RWPE2 (cell line): ENCODE results near the gene SETBP1.

ENCODE experiments used
- ATAC-seq: fragments of 200-7000 bp; cut with Tn5 transposase; 3 replicates; pipeline ENCODE4 v1.9.1; 2021; ENCODE audit warnings: low read depth
- DNase-seq: peaks from one replicate; pipeline ENCODE4 v3.0.0-alpha.2; 2020; ENCODE audit warnings: low spot score
- H3K27ac ChIP-seq: fragments of 450-650 bp; 2 replicates; pipeline ENCODE4 v1.5.1; 2017; ENCODE audit warnings: mild to moderate bottlenecking; ENCODE audit not compliant: poor library complexity, severe bottlenecking
- H3K27me3 ChIP-seq: fragments of 250-450 bp; sonication (Bioruptor Pico); 2 replicates; pipeline ENCODE4 v1.5.1; 2021; ENCODE audit warnings: mild to moderate bottlenecking, moderate library complexity; ENCODE audit not compliant: insufficient read depth, poor library complexity, severe bottlenecking
- H3K36me3 ChIP-seq: fragments of 250-450 bp; sonication (Bioruptor Pico); 2 replicates; pipeline ENCODE4 v1.5.1; 2020; ENCODE audit warnings: low read depth, mild to moderate bottlenecking, moderate library complexity
- H3K4me1 ChIP-seq: fragments of 250-450 bp; sonication (Bioruptor Pico); 2 replicates; pipeline ENCODE4 v1.5.1; 2021; ENCODE audit warnings: mild to moderate bottlenecking, moderate library complexity; ENCODE audit not compliant: insufficient read depth, poor library complexity, severe bottlenecking
- H3K4me3 ChIP-seq: fragments of 250-450 bp; sonication (Bioruptor Pico); 2 replicates; pipeline ENCODE4 v1.5.1; 2021; ENCODE audit warnings: mild to moderate bottlenecking, moderate library complexity; ENCODE audit not compliant: severe bottlenecking
- H3K9me3 ChIP-seq: fragments of 250-450 bp; sonication (Bioruptor Pico); 2 replicates; pipeline ENCODE4 v1.5.1; 2021; ENCODE audit warnings: mild to moderate bottlenecking, moderate library complexity; ENCODE audit not compliant: severe bottlenecking
- CTCF ChIP-seq: fragments of 450-650 bp; IDR thresholded peaks from one replicate; pipeline ENCODE4 v1.5.1; 2017; ENCODE audit warnings: mild to moderate bottlenecking, moderate library complexity; ENCODE audit not compliant: poor library complexity, severe bottlenecking

The SETBP1 gene

GRCh38 chr18:44935455-44935854, 254.8 kb downstream of the SETBP1 start:
- TF ChIP-seq CTCF: no peak

GRCh38 chr18:44936485-44936884, 255.8 kb downstream of the SETBP1 start:
- DNase-seq (no peak), ATAC-seq (no peak)
- Histone ChIP-seq H3K36me3 (no peaks in the 10 kb centered on the region), H3K27ac (no peak overlapping the region), H3K4me1 (no peaks in the 10 kb centered on the region), H3K27me3 (no peaks in the 10 kb centered on the region), H3K4me3 (no peak overlapping the region), H3K9me3 (no peaks in the 10 kb centered on the region)
- TF ChIP-seq CTCF: no peak

More at GRCh38 chr18:44935455-44935854, 254.8 kb downstream of the SETBP1 start:
- Histone ChIP-seq H3K27me3 (no peaks in the 10 kb centered on the region), H3K9me3 (no peaks in the 10 kb centered on the region), H3K4me3 (no peak overlapping the region), H3K4me1 (no peaks in the 10 kb centered on the region), H3K27ac (no peak overlapping the region), H3K36me3 (no peaks in the 10 kb centered on the region)
- no peak for ATAC-seq
- DNase-seq: no peak

GRCh38 chr18:44937960-44938719, 257.5 kb downstream of the SETBP1 start:
- H3K4me3 ChIP-seq: no peak overlapping the region
- H3K27ac ChIP-seq: no peak overlapping the region
- no peak for ATAC-seq
- no peak for DNase-seq
- no peaks in the 10 kb centered on the region for H3K27me3 ChIP-seq
- no peaks in the 10 kb centered on the region for H3K36me3 ChIP-seq
- no peak for TF ChIP-seq CTCF
- no peaks in the 10 kb centered on the region for H3K9me3 ChIP-seq
- H3K4me1 ChIP-seq: no peaks in the 10 kb centered on the region

- Histone ChIP-seq H3K36me3 (no peaks in the 10 kb centered on the region), H3K4me3 (no peak overlapping the region), H3K27me3 (no peaks in the 10 kb centered on the region), H3K4me1 (no peaks in the 10 kb centered on the region), H3K27ac (no peak overlapping the region), H3K9me3 (no peaks in the 10 kb centered on the region)
- ATAC-seq (peak; percentile 49; the same call in 1 of the 3 replicates), DNase-seq (no peak)
- no peak for TF ChIP-seq CTCF
Observed at GRCh38 chr18:44938720-44939665, 258.3 kb downstream of the SETBP1 start.
